ENCODE data around the gene MRPL18. TPM values are rescaled to one million over a fixed set of nuclear protein-coding genes. Genes with fewer than 3 reads are reported as not detected.
A peak's percentile ranks its signal among the peaks of the same experiment; 100 is the strongest.

MRPL18 gene
- total RNA-seq, 1 donor from 2014 or later, result 31.0 TPM

DNA sequence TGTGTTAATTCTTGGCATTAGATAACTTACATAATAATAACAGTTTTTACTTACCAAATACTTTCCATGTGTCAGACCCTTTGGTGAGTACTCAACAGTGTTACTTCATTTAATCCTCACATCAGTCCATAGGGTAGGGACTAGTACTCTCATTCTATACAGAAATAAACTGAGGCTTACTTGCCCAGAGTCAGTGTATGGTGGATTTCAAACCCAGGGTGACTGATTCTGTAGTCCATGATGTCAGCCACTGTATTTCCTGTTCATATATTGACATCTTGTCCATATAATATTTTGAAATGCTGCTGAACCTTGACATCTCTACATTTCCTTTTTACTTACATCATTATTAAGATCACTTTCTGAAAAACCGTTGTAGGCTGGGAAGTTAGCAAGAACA is 7.3 kb downstream of the MRPL18 start:
- TF ChIP-seq, protein P1, sequence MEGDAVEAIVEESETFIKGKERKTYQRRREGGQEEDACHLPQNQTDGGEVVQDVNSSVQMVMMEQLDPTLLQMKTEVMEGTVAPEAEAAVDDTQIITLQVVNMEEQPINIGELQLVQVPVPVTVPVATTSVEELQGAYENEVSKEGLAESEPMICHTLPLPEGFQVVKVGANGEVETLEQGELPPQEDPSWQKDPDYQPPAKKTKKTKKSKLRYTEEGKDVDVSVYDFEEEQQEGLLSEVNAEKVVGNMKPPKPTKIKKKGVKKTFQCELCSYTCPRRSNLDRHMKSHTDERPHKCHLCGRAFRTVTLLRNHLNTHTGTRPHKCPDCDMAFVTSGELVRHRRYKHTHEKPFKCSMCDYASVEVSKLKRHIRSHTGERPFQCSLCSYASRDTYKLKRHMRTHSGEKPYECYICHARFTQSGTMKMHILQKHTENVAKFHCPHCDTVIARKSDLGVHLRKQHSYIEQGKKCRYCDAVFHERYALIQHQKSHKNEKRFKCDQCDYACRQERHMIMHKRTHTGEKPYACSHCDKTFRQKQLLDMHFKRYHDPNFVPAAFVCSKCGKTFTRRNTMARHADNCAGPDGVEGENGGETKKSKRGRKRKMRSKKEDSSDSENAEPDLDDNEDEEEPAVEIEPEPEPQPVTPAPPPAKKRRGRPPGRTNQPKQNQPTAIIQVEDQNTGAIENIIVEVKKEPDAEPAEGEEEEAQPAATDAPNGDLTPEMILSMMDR (IDR thresholded peaks at IDR 0.05; ENCODE audit: unreplicated experiment), result no peak
- H3K27me3 Mint-ChIP-seq (ENCODE audit: unreplicated experiment), result peaks cover 4% of the 10 kb centered on the region
- H3K36me3 Mint-ChIP-seq (ENCODE audit: low read depth, unreplicated experiment), result peaks cover 24% of the 10 kb centered on the region
- no peak overlapping the region for H3K27ac Mint-ChIP-seq (ENCODE audit: unreplicated experiment)
- no peaks in the 10 kb centered on the region for H3K4me1 Mint-ChIP-seq (ENCODE audit: unreplicated experiment)
- H3K9me3 Mint-ChIP-seq (ENCODE audit: unreplicated experiment), result no peaks in the 10 kb centered on the region
- H3K4me3 Mint-ChIP-seq (ENCODE audit: unreplicated experiment), result no peak overlapping the region
- DNase-seq (ENCODE audit: low spot score), result no peak

DNA sequence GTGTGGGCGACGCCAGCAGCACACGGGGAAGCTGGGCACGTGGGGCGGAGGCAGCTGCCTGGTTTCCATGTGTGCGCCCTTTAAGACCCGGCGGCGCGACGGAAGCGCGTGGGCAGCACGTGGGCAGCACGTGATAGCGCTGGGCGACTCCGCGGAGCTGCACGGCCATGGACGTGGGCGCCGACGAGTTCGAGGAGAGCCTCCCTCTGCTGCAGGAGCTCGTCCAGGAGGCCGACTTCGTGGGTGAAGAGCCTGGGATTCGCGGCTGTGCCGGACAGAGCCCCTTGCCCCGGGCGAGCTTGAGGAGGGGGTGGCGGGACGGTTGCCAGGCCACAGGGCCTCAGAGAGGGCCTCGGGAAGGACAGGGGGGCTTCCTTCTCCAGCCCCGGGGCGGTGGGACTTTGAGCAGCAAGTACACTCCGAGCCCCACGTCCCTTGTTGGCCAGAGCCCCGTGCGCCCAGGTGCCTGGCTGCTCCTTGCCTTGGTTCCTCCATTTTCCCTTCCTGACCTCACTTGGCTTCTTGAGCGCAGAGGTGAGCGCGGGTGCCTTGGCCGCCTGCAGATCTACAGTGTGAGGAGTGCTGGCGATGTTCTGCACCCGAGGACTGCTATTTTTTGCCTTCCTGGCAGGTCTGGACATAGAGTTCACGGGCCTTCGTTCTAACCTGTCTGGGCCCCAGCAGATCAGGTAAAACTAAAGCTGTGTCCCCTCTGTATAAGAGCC is 10.0 kb downstream of the MRPL18 start, which contains the start of gene PNLDC1:
Gene PNLDC1 (plus strand): TSS at position 136 of the 725 bp plus-strand sequence. CDS start 32 bp downstream, at position 168.
- no peak within 1 kb of the TSS for H3K27ac Mint-ChIP-seq (ENCODE audit: unreplicated experiment)
- peak within 1 kb of the TSS; percentile 49 for H3K4me3 Mint-ChIP-seq (ENCODE audit: unreplicated experiment)
- TF ChIP-seq, protein P1 (IDR thresholded peaks at IDR 0.05; ENCODE audit: unreplicated experiment), result no peak

DNA sequence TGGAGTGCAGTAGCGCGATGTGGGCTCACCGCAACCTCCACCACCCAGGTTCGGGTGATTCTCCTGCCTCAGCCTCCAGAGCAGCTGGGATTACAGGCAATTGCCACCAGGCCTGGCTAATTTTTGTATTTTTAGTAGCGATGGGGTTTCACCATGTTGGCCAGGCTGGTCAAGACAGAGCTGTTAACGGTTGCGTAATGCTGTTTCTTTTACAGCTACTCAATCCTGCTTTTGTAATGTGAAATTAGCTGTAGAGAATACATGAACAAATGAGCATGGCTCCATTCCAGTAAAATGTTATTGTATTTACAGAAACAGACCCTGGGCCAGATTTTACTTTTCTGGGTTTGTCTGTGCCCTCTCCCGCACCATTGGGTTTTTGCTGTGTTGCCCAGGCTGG is 11.7 kb downstream of the MRPL18 start:
- Mint-ChIP-seq H3K4me1 (ENCODE audit: unreplicated experiment) (no peaks in the 10 kb centered on the region), H3K27me3 (ENCODE audit: unreplicated experiment) (peaks cover 4% of the 10 kb centered on the region)

More for the DNA sequence above, 10.0 kb downstream of the MRPL18 start, which contains the start of gene PNLDC1:
- no peaks in the 10 kb centered on the region for H3K9me3 Mint-ChIP-seq (ENCODE audit: unreplicated experiment)
- DNase-seq (ENCODE audit: low spot score), result no peak
- no peaks in the 10 kb centered on the region for H3K4me1 Mint-ChIP-seq (ENCODE audit: unreplicated experiment)
- H3K36me3 Mint-ChIP-seq (ENCODE audit: low read depth, unreplicated experiment), result peaks cover 16% of the 10 kb centered on the region
- H3K27me3 Mint-ChIP-seq (ENCODE audit: unreplicated experiment), result peaks cover 4% of the 10 kb centered on the region

DNA sequence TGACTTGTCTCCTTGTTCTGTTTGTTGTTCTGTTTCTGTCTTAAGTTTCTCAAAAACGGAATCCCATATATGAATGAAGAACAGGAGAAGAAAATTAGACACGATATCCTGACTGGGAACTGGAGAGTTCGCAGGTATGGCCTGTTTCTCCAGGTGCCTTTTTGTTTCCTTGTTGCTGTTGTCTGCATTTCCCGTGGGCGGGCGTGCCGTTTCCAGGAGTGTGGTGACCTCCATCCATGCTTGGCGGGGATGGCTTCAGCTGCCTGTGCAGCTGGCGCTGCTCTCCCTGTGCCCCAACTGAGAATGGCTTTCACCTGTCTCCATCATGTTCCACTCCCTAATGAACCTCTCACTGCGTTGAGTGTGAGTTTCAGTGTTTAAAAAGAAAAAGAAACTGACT is 14.2 kb downstream of the MRPL18 start:
- no peak overlapping the region for H3K27ac Mint-ChIP-seq (ENCODE audit: unreplicated experiment)
- H3K36me3 Mint-ChIP-seq (ENCODE audit: low read depth, unreplicated experiment), result peaks cover under 1% of the 10 kb centered on the region
- H3K4me3 Mint-ChIP-seq (ENCODE audit: unreplicated experiment), result no peak overlapping the region
- TF ChIP-seq, protein P1 (IDR thresholded peaks at IDR 0.05; ENCODE audit: unreplicated experiment), result no peak
- DNase-seq (ENCODE audit: low spot score), result no peak
- H3K27me3 Mint-ChIP-seq (ENCODE audit: unreplicated experiment), result peaks cover 4% of the 10 kb centered on the region
- H3K9me3 Mint-ChIP-seq (ENCODE audit: unreplicated experiment), result no peaks in the 10 kb centered on the region
- no peaks in the 10 kb centered on the region for H3K4me1 Mint-ChIP-seq (ENCODE audit: unreplicated experiment)

More for the DNA sequence above, 11.7 kb downstream of the MRPL18 start:
- no peak for DNase-seq (ENCODE audit: low spot score)
- TF ChIP-seq, protein P1 (IDR thresholded peaks at IDR 0.05; ENCODE audit: unreplicated experiment), result no peak
- H3K27ac Mint-ChIP-seq (ENCODE audit: unreplicated experiment), result no peak overlapping the region
- H3K4me3 Mint-ChIP-seq (ENCODE audit: unreplicated experiment), result no peak overlapping the region
- H3K36me3 Mint-ChIP-seq (ENCODE audit: low read depth, unreplicated experiment), result peaks cover 16% of the 10 kb centered on the region
- no peaks in the 10 kb centered on the region for H3K9me3 Mint-ChIP-seq (ENCODE audit: unreplicated experiment)

DNA sequence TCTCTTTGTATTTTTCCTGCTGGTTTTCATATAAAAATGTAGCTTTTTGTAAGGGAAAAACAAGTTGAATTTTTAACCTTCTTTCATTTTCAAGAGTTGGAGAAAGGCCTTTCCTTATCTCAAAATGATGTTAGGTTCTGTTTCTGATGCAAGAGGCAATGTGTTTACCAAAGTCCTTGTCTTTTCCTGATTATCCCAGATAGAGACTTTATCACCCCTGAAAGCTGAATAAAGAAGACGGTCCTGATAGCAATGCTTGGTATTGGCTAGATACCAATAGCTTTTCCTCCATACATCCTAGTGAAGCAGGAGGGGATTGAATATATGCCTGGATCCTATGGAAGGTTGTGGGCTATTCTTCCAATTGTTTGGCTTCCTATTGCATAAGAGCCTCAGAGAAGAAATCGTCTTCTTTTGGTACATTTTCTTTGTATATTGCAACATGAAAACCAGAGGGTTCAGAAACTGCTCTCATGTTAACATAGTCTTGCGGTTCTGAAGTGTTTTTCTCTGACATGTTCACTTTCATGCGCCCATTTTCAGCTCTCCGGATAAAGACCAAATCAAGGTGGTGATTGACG is 15.3 kb downstream of the MRPL18 start:
- Mint-ChIP-seq H3K4me3 (ENCODE audit: unreplicated experiment) (no peak overlapping the region), H3K27me3 (ENCODE audit: unreplicated experiment) (peaks cover 4% of the 10 kb centered on the region), H3K27ac (ENCODE audit: unreplicated experiment) (no peak overlapping the region), H3K4me1 (ENCODE audit: unreplicated experiment) (no peaks in the 10 kb centered on the region), H3K36me3 (ENCODE audit: low read depth, unreplicated experiment) (no peaks in the 10 kb centered on the region), H3K9me3 (ENCODE audit: unreplicated experiment) (no peaks in the 10 kb centered on the region)
- DNase-seq (ENCODE audit: low spot score), result no peak
- TF ChIP-seq, protein P1 (IDR thresholded peaks at IDR 0.05; ENCODE audit: unreplicated experiment), result no peak

Data from endothelial cell (in vitro differentiated cells).